A673 (cell line): ENCODE measurements around the gene ZBTB37.

Source experiments
- EZH2 ChIP-seq: fragments of 200-600 bp; sonication (generic); IDR thresholded peaks from 2 replicates; pipeline ENCODE4 v1.6.1; 2017; ENCODE audit warnings: borderline replicate concordance, low read depth, mild to moderate bottlenecking, mixed read lengths, antibody characterized with exemption, low read length; ENCODE audit not compliant: poor library complexity, severe bottlenecking
- TF ChIP-seq, protein P1 (sequence below): fragments of 300-800, 200-600 bp; sonication (generic); conservative IDR thresholded peaks from 2 replicates; pipeline ENCODE4 v1.5.1; 2017; ENCODE audit warnings: low read depth, mild to moderate bottlenecking, antibody characterized with exemption, low read length, moderate library complexity, mixed read lengths

DNA sequence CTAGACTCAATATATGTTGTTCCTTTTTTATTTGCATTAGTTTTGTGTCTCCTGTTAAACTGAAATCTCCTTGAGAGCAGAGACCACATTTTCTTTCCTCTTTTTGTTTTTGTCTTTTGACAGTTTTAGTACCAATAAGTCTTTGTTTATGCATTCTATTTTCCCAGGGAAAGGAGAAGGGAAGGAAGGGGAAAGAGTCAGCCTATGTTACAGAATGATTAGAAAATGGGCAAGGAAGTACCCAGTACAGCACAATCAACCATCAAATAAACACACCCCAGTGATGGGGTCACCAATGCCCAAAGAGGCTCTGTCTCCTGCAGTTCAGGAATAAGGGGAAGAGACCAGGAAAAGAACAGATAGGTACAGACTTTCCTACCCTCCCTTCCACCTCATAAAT lies 10.1 kb downstream of the ZBTB37 start:
- TF ChIP-seq, protein P1, sequence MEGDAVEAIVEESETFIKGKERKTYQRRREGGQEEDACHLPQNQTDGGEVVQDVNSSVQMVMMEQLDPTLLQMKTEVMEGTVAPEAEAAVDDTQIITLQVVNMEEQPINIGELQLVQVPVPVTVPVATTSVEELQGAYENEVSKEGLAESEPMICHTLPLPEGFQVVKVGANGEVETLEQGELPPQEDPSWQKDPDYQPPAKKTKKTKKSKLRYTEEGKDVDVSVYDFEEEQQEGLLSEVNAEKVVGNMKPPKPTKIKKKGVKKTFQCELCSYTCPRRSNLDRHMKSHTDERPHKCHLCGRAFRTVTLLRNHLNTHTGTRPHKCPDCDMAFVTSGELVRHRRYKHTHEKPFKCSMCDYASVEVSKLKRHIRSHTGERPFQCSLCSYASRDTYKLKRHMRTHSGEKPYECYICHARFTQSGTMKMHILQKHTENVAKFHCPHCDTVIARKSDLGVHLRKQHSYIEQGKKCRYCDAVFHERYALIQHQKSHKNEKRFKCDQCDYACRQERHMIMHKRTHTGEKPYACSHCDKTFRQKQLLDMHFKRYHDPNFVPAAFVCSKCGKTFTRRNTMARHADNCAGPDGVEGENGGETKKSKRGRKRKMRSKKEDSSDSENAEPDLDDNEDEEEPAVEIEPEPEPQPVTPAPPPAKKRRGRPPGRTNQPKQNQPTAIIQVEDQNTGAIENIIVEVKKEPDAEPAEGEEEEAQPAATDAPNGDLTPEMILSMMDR = no peak
- TF ChIP-seq EZH2 = no peak
